Type B pancreatic cell (in vitro differentiated cells): ENCODE measurements around the gene DTNA. TPM values are rescaled to one million over a fixed set of nuclear protein-coding genes. Genes with fewer than 3 reads are reported as not detected.

Experiments used
- DNase-seq: peaks from one replicate; pipeline ENCODE4 v3.0.0; 2021; ENCODE audit warnings: mixed read lengths; ENCODE audit not compliant: unreplicated experiment; ENCODE audit errors: extremely low spot score
- H3K27ac Mint-ChIP-seq: 2 replicates; pipeline ENCODE4 v1.8.0; 2021; ENCODE audit warnings: mild to moderate bottlenecking, mixed read lengths
- H3K27me3 Mint-ChIP-seq: 2 replicates; pipeline ENCODE4 v1.8.0; 2021; ENCODE audit warnings: mixed read lengths
- H3K36me3 Mint-ChIP-seq: 2 replicates; pipeline ENCODE4 v1.8.0; 2021; ENCODE audit warnings: mixed read lengths
- H3K4me1 Mint-ChIP-seq: one replicate; pipeline ENCODE4 v1.8.0; 2021; ENCODE audit warnings: mixed read lengths; ENCODE audit not compliant: unreplicated experiment
- H3K4me3 Mint-ChIP-seq: 2 replicates; pipeline ENCODE4 v1.8.0; 2021; ENCODE audit warnings: mild to moderate bottlenecking, mixed read lengths
- H3K9me3 Mint-ChIP-seq: 2 replicates; pipeline ENCODE4 v1.8.0; 2021; ENCODE audit warnings: mixed read lengths
- total RNA-seq: library from RNA; stranded (reverse); gene quantifications from 2 replicates; pipeline ENCODE4 v1.2.1, GENCODE V29; 2021; ENCODE audit warnings: low replicate concordance
- TF ChIP-seq, protein P1 (sequence below): fragments of 200-600 bp; sonication (generic); conservative IDR thresholded peaks from 2 replicates; pipeline ENCODE4 v1.5.0; 2021; ENCODE audit warnings: antibody characterized with exemption, mild to moderate bottlenecking

The DTNA gene
- total RNA-seq, 1 donor from 2014 or later, result 23.6 TPM

DNA sequence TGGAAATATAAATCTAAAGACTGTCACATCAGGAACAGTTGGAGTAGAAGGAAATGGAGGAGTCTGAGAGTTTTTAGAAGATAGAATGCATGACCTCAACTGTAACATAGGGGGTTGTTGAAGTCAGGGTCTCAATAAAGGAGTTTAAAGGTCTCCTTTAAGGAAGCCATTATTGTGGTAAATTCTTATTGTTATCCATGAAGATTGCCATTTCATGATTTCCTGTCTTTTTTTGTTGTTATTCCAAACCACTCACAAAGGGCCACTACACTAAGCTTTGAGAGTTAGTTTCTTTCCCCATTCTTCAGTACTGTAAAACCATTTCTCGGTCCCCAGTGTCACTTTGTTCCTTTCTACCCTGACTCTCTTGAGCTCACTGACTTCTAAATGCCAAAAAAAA, 134.0 kb downstream of the DTNA start:
- TF ChIP-seq, protein P1, sequence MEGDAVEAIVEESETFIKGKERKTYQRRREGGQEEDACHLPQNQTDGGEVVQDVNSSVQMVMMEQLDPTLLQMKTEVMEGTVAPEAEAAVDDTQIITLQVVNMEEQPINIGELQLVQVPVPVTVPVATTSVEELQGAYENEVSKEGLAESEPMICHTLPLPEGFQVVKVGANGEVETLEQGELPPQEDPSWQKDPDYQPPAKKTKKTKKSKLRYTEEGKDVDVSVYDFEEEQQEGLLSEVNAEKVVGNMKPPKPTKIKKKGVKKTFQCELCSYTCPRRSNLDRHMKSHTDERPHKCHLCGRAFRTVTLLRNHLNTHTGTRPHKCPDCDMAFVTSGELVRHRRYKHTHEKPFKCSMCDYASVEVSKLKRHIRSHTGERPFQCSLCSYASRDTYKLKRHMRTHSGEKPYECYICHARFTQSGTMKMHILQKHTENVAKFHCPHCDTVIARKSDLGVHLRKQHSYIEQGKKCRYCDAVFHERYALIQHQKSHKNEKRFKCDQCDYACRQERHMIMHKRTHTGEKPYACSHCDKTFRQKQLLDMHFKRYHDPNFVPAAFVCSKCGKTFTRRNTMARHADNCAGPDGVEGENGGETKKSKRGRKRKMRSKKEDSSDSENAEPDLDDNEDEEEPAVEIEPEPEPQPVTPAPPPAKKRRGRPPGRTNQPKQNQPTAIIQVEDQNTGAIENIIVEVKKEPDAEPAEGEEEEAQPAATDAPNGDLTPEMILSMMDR, result no peak
- no peaks in the 10 kb centered on the region for H3K9me3 Mint-ChIP-seq
- no peaks in the 10 kb centered on the region for H3K27me3 Mint-ChIP-seq
- no peaks in the 10 kb centered on the region for H3K36me3 Mint-ChIP-seq
- peaks cover 5% of the 10 kb centered on the region for H3K4me1 Mint-ChIP-seq
- no peak overlapping the region for H3K4me3 Mint-ChIP-seq
- DNase-seq, result no peak
- no peak overlapping the region for H3K27ac Mint-ChIP-seq

DNA sequence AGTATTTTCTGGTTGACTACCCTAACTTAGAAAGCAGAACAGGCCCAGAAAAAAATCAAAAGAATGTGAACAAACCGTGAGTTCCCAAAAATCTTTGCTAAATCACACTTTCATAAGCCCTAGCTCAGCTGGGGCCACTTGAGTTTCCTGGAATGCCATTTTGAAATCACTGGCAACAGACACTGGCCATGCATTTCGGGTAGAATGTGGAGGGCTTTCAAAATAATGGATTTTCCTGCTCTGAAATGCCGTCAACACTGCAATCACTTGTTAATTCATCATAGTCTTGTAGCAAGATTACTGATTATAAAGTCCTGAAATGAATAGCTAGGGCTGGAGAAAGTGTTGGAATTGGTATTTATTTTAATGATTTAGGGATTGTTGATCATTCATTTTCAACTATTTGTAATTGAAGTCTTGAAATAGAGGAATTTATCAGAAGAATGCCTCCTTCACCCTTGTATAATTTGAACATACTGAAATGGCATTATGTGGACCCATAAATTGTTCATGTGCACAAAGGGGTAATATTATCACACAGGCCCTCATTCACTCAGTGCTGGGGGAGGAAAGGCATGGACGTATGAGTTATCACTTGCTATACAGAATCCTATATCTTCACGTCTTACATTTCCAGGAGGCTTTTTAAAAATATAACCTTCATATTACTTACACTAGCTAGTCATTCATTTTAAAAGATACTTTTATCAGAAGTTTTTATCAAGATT, 134.8 kb downstream of the DTNA start:
- H3K27ac Mint-ChIP-seq, result no peak overlapping the region
- no peaks in the 10 kb centered on the region for H3K9me3 Mint-ChIP-seq
- H3K36me3 Mint-ChIP-seq, result no peaks in the 10 kb centered on the region
- TF ChIP-seq, protein P1, result no peak
- DNase-seq, result no peak
- peaks cover 5% of the 10 kb centered on the region for H3K4me1 Mint-ChIP-seq
- H3K27me3 Mint-ChIP-seq, result no peaks in the 10 kb centered on the region
- no peak overlapping the region for H3K4me3 Mint-ChIP-seq

GRCh38 chr18:34847408-34847807, 137.3 kb downstream of the DTNA start:
- H3K9me3 Mint-ChIP-seq, result no peaks in the 10 kb centered on the region

GRCh38 chr18:34848156-34848555, 138.1 kb downstream of the DTNA start:
- H3K9me3 Mint-ChIP-seq, result no peaks in the 10 kb centered on the region
- H3K4me3 Mint-ChIP-seq, result no peak overlapping the region
- H3K27me3 Mint-ChIP-seq, result no peaks in the 10 kb centered on the region
- peaks cover 5% of the 10 kb centered on the region for H3K4me1 Mint-ChIP-seq
- no peak for DNase-seq
- peaks cover 5% of the 10 kb centered on the region for H3K36me3 Mint-ChIP-seq
- H3K27ac Mint-ChIP-seq, result no peak overlapping the region
- TF ChIP-seq, protein P1, result no peak

More at GRCh38 chr18:34847408-34847807, 137.3 kb downstream of the DTNA start:
- Mint-ChIP-seq H3K27me3 (no peaks in the 10 kb centered on the region), H3K4me1 (peaks cover 5% of the 10 kb centered on the region), H3K27ac (no peak overlapping the region), H3K4me3 (no peak overlapping the region), H3K36me3 (peaks cover 3% of the 10 kb centered on the region)
- no peak for DNase-seq
- TF ChIP-seq, protein P1, result no peak

- Mint-ChIP-seq H3K36me3 (peaks cover 5% of the 10 kb centered on the region), H3K4me3 (no peak overlapping the region), H3K9me3 (no peaks in the 10 kb centered on the region), H3K27me3 (no peaks in the 10 kb centered on the region), H3K27ac (no peak overlapping the region), H3K4me1 (peaks cover 5% of the 10 kb centered on the region)
- DNase-seq, result no peak
- TF ChIP-seq, protein P1, result no peak
These were observed 138.6 kb downstream of the DTNA start for GRCh38 chr18:34848695-34849094.
